Mucosa of descending colon (tissue), 3 donors: ENCODE results near the gene MAP6. TPM values are rescaled to one million over a fixed set of nuclear protein-coding genes. Genes with fewer than 3 reads are reported as not detected.

Source experiments
- ATAC-seq: fragments of 200-7000 bp; cut with Tn5 transposase; one replicate; pipeline ENCODE4 v1.9.1; 2020; ENCODE audit warnings: mild to moderate bottlenecking, moderate library complexity
- DNase-seq, 3 donors: peaks; one replicate each; pipeline ENCODE4 v3.0.0-alpha.2; 2020
- H3K36me3 ChIP-seq: fragments of 200-600 bp; one replicate; pipeline ENCODE4 v1.8.0; 2021; ENCODE audit warnings: low read depth, mild to moderate bottlenecking
- H3K4me1 ChIP-seq: fragments of 200-600 bp; one replicate; pipeline ENCODE4 v1.8.0; 2021; ENCODE audit warnings: low read depth, mild to moderate bottlenecking
- H3K4me3 ChIP-seq: fragments of 200-600 bp; one replicate; pipeline ENCODE4 v1.8.0; 2021; ENCODE audit warnings: mild to moderate bottlenecking
- H3K9me3 ChIP-seq: fragments of 200-600 bp; one replicate; pipeline ENCODE4 v1.8.0; 2021; ENCODE audit warnings: mild to moderate bottlenecking
- intact Hi-C, 2 donors: fragments of 100-400 bp; cut with DNase I in 1 of 2; cut with micrococcal nuclease in 1 of 2; formaldehyde crosslinking; loops; one replicate each; pipeline versions ENCODE4 v1.11.0 to v1.11.1; 2022; cut with DNase I, micrococcal nuclease
- total RNA-seq, 3 donors: library from RNA; stranded (reverse); fragmentation: NEBNext Ultra II Directional in 2 of 3; extraction: Animal tissue kit (Norgen Biotek cat#: 25700) in 2 of 3; gene quantifications; one replicate each; pipeline versions ENCODE4 v1.2.1 to v1.2.4, GENCODE V29; 2021 to 2023
- TF ChIP-seq, protein P1 (sequence below): fragments of 200-600 bp; IDR thresholded peaks from one replicate; pipeline ENCODE4 v1.8.0; 2022; ENCODE audit warnings: antibody characterized with exemption, mild to moderate bottlenecking
- donor health status: DM: no; HTN: no; CAD: no; lungs with moderate emphysema.
- donor health status: DM: no; HTN: no; CAD: no.
- donor health status: DM: no; HTN: yes; CAD: no.

MAP6 gene
- total RNA-seq, 3 donors from 2014 or later = 0.84 to 17.7 (median 1.9) TPM

DNA sequence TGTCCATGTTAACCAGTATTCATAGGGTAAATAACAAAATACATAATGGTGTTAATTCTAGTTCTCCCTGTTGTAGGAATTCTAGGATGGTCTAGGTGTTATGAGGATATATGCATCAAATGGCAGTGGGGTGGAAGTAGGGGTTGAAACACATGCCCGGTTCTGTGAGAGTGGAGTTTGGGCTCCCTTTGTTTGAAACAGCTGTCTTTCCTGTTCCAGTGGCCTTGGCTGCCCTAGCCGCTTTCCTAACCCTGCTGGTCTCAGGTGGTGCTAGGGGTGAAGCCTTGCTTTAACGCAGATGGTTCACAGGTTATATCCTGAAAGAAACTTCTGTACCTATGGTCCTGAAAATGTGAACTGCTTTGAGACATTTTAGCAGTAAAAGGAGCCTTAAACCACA lies 68.5 kb downstream of the MAP6 start:
- H3K4me1 ChIP-seq = no peaks in the 10 kb centered on the region
- no peak overlapping the region for H3K4me3 ChIP-seq
- ATAC-seq (no peak), DNase-seq (no peak)
- TF ChIP-seq, protein P1, sequence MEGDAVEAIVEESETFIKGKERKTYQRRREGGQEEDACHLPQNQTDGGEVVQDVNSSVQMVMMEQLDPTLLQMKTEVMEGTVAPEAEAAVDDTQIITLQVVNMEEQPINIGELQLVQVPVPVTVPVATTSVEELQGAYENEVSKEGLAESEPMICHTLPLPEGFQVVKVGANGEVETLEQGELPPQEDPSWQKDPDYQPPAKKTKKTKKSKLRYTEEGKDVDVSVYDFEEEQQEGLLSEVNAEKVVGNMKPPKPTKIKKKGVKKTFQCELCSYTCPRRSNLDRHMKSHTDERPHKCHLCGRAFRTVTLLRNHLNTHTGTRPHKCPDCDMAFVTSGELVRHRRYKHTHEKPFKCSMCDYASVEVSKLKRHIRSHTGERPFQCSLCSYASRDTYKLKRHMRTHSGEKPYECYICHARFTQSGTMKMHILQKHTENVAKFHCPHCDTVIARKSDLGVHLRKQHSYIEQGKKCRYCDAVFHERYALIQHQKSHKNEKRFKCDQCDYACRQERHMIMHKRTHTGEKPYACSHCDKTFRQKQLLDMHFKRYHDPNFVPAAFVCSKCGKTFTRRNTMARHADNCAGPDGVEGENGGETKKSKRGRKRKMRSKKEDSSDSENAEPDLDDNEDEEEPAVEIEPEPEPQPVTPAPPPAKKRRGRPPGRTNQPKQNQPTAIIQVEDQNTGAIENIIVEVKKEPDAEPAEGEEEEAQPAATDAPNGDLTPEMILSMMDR = no peak
- no peaks in the 10 kb centered on the region for H3K9me3 ChIP-seq
- H3K36me3 ChIP-seq = no peaks in the 10 kb centered on the region
- intact Hi-C loops = no loop called here

DNA sequence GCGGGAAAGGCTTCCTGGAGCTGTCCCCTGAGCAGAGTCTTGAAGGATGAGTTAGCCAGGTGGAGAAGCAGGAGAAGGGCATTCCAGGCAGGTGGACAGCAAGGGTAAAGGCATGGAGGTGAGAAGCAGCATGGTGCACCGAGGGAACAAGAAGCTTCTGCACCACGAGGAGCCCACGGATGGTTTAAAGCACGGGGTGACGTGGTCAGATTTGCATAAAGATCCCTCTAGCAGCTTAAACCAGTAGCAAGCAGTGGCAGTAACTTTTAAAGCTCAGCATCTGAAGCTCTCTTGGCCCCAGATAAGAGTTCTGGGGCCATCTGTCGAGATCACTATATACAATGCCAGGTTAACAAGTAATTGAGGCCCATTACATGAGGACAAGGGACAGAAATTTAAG lies 69.9 kb downstream of the MAP6 start:
- no peaks in the 10 kb centered on the region for H3K36me3 ChIP-seq
- TF ChIP-seq, protein P1 = no peak
- H3K9me3 ChIP-seq = no peaks in the 10 kb centered on the region
- H3K4me3 ChIP-seq = no peak overlapping the region
- no peak for ATAC-seq
- intact Hi-C loops = no loop called here
- H3K4me1 ChIP-seq = no peaks in the 10 kb centered on the region
- DNase-seq = no peak

DNA sequence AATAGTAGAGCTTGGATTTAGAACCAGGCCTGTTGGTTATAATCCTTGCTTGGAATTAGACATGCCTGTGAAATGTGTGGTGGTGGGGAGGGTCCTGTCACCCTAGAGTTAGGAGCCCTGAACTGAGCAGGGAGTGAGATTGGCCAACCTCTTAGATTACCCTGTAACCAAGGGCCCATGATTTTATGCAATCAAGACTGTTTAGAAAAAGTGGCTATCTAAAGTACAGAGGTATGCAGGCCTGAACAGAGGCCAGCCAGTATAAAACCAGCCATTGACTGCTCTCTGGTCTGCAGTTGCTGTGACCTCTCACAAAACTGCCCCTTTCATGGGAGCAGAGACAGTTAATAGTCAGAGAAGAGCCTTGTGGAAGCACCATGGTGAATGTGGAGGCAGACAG lies 70.6 kb downstream of the MAP6 start:
- no peaks in the 10 kb centered on the region for H3K9me3 ChIP-seq
- ATAC-seq = no peak

DNA sequence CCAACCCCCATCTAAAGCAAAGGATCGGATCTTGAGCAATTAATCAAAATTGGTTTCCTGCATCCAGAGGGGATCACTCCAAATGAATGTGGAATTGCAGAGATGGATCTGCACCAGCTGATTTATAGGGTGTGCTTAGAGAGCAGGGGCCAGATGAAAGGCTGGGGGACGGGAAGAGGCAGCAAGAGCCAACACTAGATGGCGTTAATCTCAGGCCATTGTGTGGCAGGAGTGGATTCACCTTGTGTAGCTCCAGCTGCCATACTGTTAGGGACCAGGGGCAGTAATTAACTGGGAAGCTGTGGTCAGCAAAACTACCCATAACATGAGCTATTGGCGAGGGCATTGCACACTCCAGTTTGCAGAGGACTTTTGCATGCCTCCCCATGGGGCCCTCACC lies 71.2 kb downstream of the MAP6 start:
- ATAC-seq (peak; percentile 51), DNase-seq (peak in 1 of 3 donors; percentile 26)
- TF ChIP-seq, protein P1 = no peak
- H3K9me3 ChIP-seq = no peaks in the 10 kb centered on the region
- peaks cover 5% of the 10 kb centered on the region for H3K4me1 ChIP-seq
- intact Hi-C loops = no loop called here
- no peak overlapping the region for H3K4me3 ChIP-seq
- no peaks in the 10 kb centered on the region for H3K36me3 ChIP-seq

More for the DNA sequence above, 70.6 kb downstream of the MAP6 start:
- Histone ChIP-seq H3K36me3 (no peaks in the 10 kb centered on the region), H3K4me1 (no peaks in the 10 kb centered on the region), H3K4me3 (no peak overlapping the region)
- intact Hi-C loops = no loop called here
- no peak for DNase-seq
- TF ChIP-seq, protein P1 = no peak

DNA sequence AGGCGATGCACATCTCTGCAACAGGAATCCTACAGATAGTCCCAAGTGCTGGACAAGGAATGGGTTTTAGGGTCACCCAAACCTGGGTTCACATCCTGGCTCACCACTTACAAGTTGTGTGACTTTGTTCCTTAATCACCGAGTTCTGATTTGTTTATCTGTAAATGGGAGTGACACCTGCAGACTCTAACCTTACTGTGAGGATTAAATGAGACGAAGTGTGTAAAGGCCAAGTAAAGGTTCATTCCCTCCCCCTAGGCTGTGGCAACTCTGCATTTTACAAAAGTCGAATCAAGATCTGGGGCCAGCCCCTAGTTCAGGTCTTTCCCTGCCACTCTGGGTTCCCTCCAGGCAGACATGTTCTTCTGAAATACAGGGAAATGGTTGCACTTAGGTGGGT lies 71.9 kb downstream of the MAP6 start:
- intact Hi-C loops = no loop called here
- TF ChIP-seq, protein P1 = no peak
- Histone ChIP-seq H3K4me3 (no peak overlapping the region), H3K9me3 (no peaks in the 10 kb centered on the region), H3K4me1 (peaks cover 7% of the 10 kb centered on the region), H3K36me3 (no peaks in the 10 kb centered on the region)
- DNase-seq (no peak), ATAC-seq (no peak)

DNA sequence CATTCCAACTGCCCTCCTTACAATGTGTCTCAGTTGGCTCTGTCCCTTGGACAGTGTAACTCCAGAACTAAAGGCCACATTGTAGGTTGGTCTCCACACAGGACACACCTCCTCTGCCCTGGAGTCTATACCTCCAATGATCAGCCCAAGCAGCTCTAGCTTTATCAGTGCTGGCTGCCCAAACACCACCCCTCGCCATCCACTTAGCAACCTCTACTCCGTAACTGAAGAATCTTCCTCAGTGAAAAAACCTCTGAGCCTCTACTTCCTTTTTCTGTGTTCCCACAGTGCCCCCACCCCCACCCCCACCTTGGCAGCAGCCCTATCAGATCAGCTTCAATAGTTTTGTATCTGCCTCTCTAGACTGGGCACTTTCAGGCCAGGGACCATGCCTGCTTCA lies 73.4 kb downstream of the MAP6 start:
- TF ChIP-seq, protein P1 = no peak
- intact Hi-C loops = no loop called here
- H3K9me3 ChIP-seq = no peaks in the 10 kb centered on the region
- H3K4me1 ChIP-seq = peaks cover 7% of the 10 kb centered on the region
- no peak for ATAC-seq
- H3K4me3 ChIP-seq = no peak overlapping the region
- H3K36me3 ChIP-seq = no peaks in the 10 kb centered on the region
- DNase-seq = no peak
